Endothelial cell (in vitro differentiated cells): ENCODE measurements around the gene MSTN. TPM values are rescaled to one million over a fixed set of nuclear protein-coding genes. Genes with fewer than 3 reads are reported as not detected.

Source experiments
- DNase-seq: peaks from one replicate; pipeline ENCODE4 v3.0.0; 2021; ENCODE audit warnings: low spot score
- H3K27ac Mint-ChIP-seq: one replicate; pipeline ENCODE4 v1.8.0; 2021; ENCODE audit warnings: mixed read lengths, inconsistent platforms; ENCODE audit not compliant: unreplicated experiment
- H3K27me3 Mint-ChIP-seq: one replicate; pipeline ENCODE4 v1.8.0; 2021; ENCODE audit warnings: mild to moderate bottlenecking, moderate library complexity, mixed read lengths, inconsistent platforms; ENCODE audit not compliant: unreplicated experiment
- H3K36me3 Mint-ChIP-seq: one replicate; pipeline ENCODE4 v1.8.0; 2021; ENCODE audit warnings: mild to moderate bottlenecking, low read depth, mixed read lengths, inconsistent platforms; ENCODE audit not compliant: unreplicated experiment
- H3K4me1 Mint-ChIP-seq: one replicate; pipeline ENCODE4 v1.8.0; 2021; ENCODE audit warnings: mild to moderate bottlenecking, mixed read lengths, inconsistent platforms; ENCODE audit not compliant: unreplicated experiment
- H3K4me3 Mint-ChIP-seq: one replicate; pipeline ENCODE4 v1.8.0; 2021; ENCODE audit warnings: mild to moderate bottlenecking, mixed read lengths, inconsistent platforms; ENCODE audit not compliant: unreplicated experiment
- H3K9me3 Mint-ChIP-seq: one replicate; pipeline ENCODE4 v1.8.0; 2021; ENCODE audit warnings: mixed read lengths, inconsistent platforms; ENCODE audit not compliant: unreplicated experiment
- long read RNA-seq: library from polyadenylated mRNA; unstranded; transcript quantifications from one replicate; pipeline ENCODE4 v2.0.0, GENCODE V29; 2020; ENCODE audit not compliant: unreplicated experiment
- total RNA-seq: library from RNA; stranded (reverse); fragmentation: NEBNext Ultra II Directional; extraction: Animal tissue kit (Norgen Biotek cat#: 25700); gene quantifications from one replicate; pipeline ENCODE4 v1.2.1, GENCODE V29; 2021; ENCODE audit not compliant: unreplicated experiment
- TF ChIP-seq, protein P1 (sequence below): fragments of 200-600 bp; sonication (generic); IDR thresholded peaks from one replicate; pipeline ENCODE4 v1.5.0; 2021; ENCODE audit warnings: antibody characterized with exemption; ENCODE audit not compliant: unreplicated experiment

Gene MSTN
- total RNA-seq: 0.13 TPM
- long read RNA-seq: 0 reads

- TF ChIP-seq, protein P1, sequence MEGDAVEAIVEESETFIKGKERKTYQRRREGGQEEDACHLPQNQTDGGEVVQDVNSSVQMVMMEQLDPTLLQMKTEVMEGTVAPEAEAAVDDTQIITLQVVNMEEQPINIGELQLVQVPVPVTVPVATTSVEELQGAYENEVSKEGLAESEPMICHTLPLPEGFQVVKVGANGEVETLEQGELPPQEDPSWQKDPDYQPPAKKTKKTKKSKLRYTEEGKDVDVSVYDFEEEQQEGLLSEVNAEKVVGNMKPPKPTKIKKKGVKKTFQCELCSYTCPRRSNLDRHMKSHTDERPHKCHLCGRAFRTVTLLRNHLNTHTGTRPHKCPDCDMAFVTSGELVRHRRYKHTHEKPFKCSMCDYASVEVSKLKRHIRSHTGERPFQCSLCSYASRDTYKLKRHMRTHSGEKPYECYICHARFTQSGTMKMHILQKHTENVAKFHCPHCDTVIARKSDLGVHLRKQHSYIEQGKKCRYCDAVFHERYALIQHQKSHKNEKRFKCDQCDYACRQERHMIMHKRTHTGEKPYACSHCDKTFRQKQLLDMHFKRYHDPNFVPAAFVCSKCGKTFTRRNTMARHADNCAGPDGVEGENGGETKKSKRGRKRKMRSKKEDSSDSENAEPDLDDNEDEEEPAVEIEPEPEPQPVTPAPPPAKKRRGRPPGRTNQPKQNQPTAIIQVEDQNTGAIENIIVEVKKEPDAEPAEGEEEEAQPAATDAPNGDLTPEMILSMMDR: no peak
Observed at GRCh38 chr2:190062601-190063000, at the start of gene MSTN. Gene MSTN, minus strand, starts transcription at chr2:190062729. Its CDS starts 133 bp downstream, at chr2:190062596.

GRCh38 chr2:190111166-190111565 lies 48.6 kb upstream of the MSTN start:
- no peaks in the 10 kb centered on the region for H3K36me3 Mint-ChIP-seq
- TF ChIP-seq, protein P1: no peak
- DNase-seq: no peak
- H3K27me3 Mint-ChIP-seq: peaks cover 1% of the 10 kb centered on the region
- no peak overlapping the region for H3K4me3 Mint-ChIP-seq
- H3K9me3 Mint-ChIP-seq: no peaks in the 10 kb centered on the region
- H3K4me1 Mint-ChIP-seq: peaks cover 5% of the 10 kb centered on the region
- no peak overlapping the region for H3K27ac Mint-ChIP-seq

More at GRCh38 chr2:190062601-190063000, at the start of gene MSTN:
- H3K4me1 Mint-ChIP-seq: no peaks in the 10 kb centered on the region
- no peaks in the 10 kb centered on the region for H3K27me3 Mint-ChIP-seq
- no peaks in the 10 kb centered on the region for H3K9me3 Mint-ChIP-seq
- no peak for DNase-seq
- H3K27ac Mint-ChIP-seq: no peak within 1 kb of the TSS
- H3K4me3 Mint-ChIP-seq: no peak within 1 kb of the TSS
- H3K36me3 Mint-ChIP-seq: no peaks in the 10 kb centered on the region

DNA sequence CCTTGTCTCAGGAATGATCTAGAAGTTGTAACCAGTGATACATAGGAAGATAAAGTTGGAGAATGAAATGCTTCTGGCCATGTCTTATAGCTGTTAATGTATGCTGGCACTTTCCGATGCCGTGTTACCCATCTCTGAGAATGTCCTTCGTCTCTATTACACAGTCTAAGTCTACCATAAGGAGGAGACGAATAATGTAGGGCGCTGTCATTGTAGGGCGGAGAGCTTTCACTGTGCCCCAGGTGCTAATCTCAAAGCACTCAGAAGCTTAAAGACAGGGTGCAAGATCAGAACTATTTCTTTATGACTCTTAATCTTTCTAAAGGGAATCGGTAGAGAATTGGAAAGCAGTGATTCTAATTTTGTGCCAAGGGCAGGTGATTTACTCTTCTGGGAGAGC lies 48.2 kb upstream of the MSTN start:
- DNase-seq: no peak
- Mint-ChIP-seq H3K4me3 (no peak overlapping the region), H3K4me1 (peaks cover 5% of the 10 kb centered on the region), H3K9me3 (no peaks in the 10 kb centered on the region), H3K36me3 (no peaks in the 10 kb centered on the region), H3K27ac (no peak overlapping the region), H3K27me3 (peaks cover 1% of the 10 kb centered on the region)
- TF ChIP-seq, protein P1: no peak

DNA sequence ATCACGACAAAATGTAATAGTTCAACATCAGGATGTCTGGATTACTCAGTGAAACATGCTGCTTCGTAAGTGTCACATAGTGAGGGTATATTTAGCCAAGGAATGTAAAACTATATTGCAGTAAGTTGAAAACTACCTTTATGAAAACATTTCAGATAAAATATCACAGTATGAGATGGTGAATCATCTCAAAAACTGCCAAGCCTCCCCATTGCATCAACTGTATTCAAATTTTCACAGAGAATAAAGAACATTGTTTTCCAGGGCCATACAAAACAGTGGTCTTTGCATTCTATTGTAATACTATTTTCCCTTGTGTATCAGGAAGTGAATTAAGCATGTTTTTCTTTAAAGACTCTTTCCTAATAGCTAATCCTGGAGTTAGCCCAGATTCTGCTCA lies 47.6 kb upstream of the MSTN start:
- TF ChIP-seq, protein P1: no peak
- no peak for DNase-seq

DNA sequence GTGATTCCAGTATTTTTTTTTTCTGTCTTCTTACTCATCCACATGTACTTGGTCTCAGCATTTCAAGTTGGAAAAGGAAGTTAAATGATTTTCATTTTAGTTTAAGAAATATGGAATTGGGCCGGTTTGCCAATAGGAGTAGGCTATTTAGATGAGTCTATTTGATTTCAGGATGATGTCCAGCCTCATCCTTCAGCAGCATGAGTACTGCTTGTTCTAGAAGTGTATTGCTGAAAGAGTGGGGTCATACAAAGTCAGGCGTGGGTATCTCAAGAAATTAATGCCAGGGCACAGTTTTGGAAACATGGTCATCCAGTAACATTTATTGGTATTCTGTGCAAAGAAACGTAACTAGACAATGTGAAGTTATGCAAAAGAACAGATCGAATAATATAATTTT lies 44.9 kb upstream of the MSTN start:
- H3K4me1 Mint-ChIP-seq: peaks cover 5% of the 10 kb centered on the region
- H3K27ac Mint-ChIP-seq: no peak overlapping the region
- no peaks in the 10 kb centered on the region for H3K9me3 Mint-ChIP-seq
- TF ChIP-seq, protein P1: no peak
- no peak for DNase-seq
- H3K36me3 Mint-ChIP-seq: no peaks in the 10 kb centered on the region
- peaks cover 1% of the 10 kb centered on the region for H3K27me3 Mint-ChIP-seq
- no peak overlapping the region for H3K4me3 Mint-ChIP-seq

More for the DNA sequence above, 47.6 kb upstream of the MSTN start:
- peaks cover 5% of the 10 kb centered on the region for H3K4me1 Mint-ChIP-seq
- H3K9me3 Mint-ChIP-seq: no peaks in the 10 kb centered on the region
- no peaks in the 10 kb centered on the region for H3K36me3 Mint-ChIP-seq
- H3K27ac Mint-ChIP-seq: no peak overlapping the region
- peaks cover 1% of the 10 kb centered on the region for H3K27me3 Mint-ChIP-seq
- no peak overlapping the region for H3K4me3 Mint-ChIP-seq
